Vagina (tissue), 2 donors: ENCODE results near the gene CCDC57.

Experiments used
- POLR2A ChIP-seq, 2 donors: fragments of 450-650 bp; IDR thresholded peaks; one replicate each; pipeline ENCODE4 v1.6.1; 2017; ENCODE audit warnings: antibody characterized with exemption in 2 of 2, mild to moderate bottlenecking in 2 of 2, moderate library complexity in 2 of 2
- POLR2AphosphoS5 ChIP-seq, 2 donors: sonication (generic); formaldehyde crosslinking; IDR thresholded peaks; one replicate each; pipeline ENCODE4 v1.9.0; 2017; ENCODE audit warnings: antibody characterized with exemption in 2 of 2, mild to moderate bottlenecking in 2 of 2, low read depth in 1 of 2; ENCODE audit not compliant: insufficient read depth in 1 of 2
- TF ChIP-seq, protein P1 (sequence below), 3 experiments: fragments of 450-650 bp in 2 of 3; fragments of 200-600 bp in 1 of 3; sonication (generic) in 1 of 3; IDR thresholded peaks; one replicate each; pipeline ENCODE4 v1.5.1; 2017 to 2019; ENCODE audit warnings: antibody characterized with exemption in 3 of 3, mild to moderate bottlenecking in 2 of 3, moderate library complexity in 2 of 3

DNA sequence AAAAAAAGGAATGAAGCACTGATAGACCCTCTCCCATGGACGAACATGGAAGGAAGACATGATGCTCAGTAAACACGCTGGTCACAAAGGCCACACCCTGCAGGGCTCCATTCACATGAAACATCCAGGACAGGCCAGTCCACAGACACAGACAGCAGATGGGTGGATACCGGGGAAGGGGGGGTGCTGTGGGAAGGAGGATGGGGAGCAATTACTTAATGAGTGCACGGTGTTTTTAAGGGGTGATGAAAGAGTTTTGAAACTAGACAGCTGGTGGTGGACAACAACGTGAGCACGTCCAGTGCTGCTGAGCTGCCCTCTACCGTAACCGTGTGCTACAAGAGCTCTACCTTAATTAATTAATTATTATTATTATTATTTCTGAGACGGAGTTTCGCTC, 10.2 kb upstream of the CCDC57 start:
- TF ChIP-seq, protein P1, sequence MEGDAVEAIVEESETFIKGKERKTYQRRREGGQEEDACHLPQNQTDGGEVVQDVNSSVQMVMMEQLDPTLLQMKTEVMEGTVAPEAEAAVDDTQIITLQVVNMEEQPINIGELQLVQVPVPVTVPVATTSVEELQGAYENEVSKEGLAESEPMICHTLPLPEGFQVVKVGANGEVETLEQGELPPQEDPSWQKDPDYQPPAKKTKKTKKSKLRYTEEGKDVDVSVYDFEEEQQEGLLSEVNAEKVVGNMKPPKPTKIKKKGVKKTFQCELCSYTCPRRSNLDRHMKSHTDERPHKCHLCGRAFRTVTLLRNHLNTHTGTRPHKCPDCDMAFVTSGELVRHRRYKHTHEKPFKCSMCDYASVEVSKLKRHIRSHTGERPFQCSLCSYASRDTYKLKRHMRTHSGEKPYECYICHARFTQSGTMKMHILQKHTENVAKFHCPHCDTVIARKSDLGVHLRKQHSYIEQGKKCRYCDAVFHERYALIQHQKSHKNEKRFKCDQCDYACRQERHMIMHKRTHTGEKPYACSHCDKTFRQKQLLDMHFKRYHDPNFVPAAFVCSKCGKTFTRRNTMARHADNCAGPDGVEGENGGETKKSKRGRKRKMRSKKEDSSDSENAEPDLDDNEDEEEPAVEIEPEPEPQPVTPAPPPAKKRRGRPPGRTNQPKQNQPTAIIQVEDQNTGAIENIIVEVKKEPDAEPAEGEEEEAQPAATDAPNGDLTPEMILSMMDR (IDR thresholded peaks at IDR 0.05): no peak
- no peak for TF ChIP-seq POLR2A (IDR thresholded peaks at IDR 0.05)
- TF ChIP-seq POLR2AphosphoS5 (IDR thresholded peaks at IDR 0.05; ENCODE audit: insufficient read depth in 1 of 2, low read depth in 1 of 2): no peak
